Fibroblast of skin of left biceps (primary cell): ENCODE measurements around the gene ZNF736.
"Not testable (repeated sequence)": the region's sequence is repeated elsewhere in the genome, so short reads cannot be mapped to it uniquely, and the experiment has no call there.

Source experiments
- DNase-seq, 2 experiments: peaks; one replicate each; pipeline ENCODE4 v3.0.0-alpha.2; 2013; ENCODE audit warnings: low read depth in 2 of 2

Gene ZNF736

DNA sequence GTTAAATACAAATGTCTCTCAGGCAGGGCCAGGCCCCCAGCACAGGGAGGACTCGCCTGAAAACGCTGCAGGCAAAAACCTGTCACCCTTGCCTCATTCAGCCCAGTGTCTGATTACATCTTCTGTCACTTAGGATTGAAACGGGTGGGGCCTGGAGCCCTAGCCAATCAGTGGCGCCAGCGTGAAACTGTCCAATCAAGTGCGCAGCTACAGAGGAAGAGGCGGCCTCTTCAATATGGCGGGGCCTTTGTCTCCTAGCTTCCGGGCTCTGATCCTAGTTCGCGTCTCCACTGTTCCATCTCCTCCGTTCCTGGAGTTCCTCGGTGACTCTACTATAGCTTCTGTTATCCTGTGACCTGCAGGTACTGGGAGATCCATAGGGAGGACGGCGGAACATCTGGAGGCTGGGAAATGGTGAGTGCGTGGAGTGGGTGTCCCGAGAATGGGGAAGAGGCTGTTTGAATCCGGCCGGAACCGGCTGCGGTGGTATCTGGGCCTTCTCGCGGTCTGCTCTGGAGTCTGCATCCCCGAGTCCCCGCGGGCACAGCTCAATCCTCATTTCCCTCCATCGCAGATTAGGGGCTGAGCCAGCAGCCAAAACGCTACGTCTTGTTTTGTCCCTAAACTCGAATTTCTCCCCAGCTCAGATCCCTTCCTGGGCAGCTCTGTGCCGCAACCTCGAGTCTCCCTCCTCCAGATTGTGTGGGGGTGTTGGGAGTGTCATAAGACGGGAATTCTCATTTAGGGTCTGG, at the start of gene ZNF736:
Gene ZNF736 (plus strand): TSS at position 222 of the 752 bp plus-strand sequence. CDS start 190 bp downstream, at position 412.
- peak; percentile 80 to 82 for DNase-seq

DNA sequence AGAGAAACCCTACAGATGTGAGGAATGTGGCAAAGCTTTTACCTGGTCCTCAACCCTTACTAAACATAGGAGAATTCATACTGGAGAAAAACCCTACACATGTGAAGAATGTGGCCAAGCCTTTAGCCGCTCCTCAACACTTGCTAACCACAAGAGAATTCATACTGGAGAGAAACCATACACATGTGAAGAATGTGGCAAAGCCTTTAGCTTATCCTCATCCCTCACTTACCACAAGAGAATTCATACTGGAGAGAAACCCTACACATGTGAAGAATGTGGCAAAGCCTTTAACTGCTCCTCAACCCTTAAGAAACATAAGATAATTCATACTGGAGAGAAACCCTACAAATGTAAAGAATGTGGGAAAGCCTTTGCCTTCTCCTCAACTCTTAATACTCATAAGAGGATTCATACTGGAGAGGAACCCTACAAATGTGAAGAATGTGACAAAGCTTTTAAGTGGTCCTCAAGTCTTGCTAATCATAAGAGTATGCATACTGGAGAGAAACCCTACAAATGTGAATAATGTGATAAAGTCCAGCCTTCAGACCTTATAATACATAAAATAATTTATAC, 47.3 kb upstream of the ZNF736 start:
- DNase-seq: no peak

DNA sequence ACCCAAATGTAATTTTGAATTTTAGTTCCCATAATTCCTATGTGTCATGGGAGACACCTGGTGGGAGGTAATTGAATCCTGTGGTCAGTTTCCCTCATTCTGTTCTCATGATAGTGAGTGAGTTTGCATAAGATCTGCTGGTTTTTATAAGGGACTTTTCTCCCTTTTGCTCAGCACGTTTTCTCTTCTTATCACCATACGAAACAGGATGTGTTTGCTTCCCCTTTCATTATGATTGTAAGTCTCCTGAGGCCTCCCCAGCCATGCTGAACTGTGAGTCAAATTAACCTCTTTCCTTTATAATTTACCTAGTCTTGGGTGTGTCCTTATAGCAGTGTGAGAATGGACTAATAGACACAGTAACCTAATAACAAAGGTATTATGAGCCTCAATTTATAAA, 36.1 kb upstream of the ZNF736 start:
- no peak for DNase-seq

DNA sequence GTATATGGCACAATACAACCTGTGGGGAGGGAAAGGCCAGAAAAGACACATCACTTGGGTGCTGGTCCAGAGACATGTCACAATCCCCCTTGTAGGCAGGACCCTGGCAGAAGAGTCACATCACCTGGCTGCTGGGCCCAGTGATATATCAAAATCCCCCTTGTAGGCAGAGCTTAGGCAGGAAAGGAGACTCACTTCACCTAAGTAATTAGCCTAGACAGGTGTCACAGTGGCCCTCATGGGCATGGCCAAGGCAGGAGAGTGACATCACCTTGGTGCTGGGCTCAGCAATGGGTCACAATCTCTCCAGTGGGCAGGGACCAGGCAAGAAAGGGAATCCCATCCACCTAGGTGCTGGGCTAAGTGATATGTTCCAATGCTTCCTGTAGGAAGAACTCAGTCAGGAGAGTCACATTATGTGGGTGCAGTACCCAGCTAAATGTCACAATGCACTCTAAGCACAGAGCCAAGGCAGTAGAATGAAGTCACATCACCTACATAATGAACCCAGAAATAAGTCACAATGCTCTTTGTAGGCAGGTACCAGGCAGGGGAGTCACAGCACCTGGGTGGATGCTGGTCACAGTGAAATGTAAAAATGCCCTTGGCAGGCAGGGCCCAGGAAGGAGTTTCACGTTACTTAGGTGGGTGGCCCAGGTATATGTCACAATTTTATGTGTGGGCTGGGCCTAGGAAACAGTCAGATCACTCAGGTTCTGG, 18.9 kb upstream of the ZNF736 start:
- DNase-seq: no peak

DNA sequence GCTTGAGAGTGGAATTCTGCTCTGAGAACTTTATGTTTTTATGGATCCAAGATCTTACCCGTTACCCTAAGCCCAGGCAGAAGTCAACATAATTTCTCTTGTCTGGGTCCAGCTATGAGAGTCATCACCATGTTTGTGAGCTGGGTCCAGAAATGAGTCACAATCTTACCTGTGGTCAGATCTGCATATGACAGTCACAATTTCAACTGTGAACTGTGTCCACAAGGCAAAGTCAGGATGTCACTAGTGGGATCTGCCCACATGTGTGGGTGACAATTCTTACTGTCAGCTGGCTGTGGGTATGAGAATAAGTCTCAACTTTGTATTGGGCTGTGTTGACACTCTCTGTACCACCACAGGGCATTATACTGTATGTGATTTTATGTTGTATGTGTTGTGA, 16.3 kb upstream of the ZNF736 start:
- not testable (repeated sequence) for DNase-seq

DNA sequence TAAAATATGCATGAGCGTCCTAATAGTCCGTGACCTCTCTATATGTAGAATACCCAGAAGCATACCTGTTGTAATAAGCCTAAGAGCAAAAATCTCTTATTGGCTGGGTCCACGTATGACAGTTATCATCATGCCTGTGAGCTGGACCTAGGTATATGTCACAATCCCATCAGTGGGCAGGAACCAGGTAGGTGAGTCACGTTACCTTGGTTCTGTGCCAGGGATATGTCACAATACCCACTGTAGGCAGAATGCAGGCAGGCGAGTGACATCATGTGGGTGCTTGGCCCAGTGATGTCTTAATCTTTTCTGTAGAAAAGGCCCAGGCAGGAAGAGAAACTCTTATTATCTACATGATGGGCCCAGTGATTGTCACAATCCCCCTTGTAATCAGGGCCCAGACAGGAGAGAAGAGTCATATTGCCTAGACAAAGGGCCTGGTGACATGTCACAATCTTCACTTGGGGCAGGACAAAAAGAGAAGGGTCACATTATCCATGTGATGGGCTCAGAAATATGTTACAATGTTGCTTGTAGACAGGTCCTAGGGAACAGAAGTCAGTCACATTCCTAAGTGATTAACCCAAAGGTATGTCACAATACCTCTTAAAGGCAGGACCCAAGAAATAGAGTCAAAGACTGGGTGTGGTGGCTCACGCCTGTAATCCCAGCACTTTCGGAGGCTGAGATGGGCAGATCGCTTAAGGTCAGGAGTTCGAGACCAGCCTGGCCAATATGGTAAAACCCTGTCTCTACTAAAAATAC, 12.9 kb upstream of the ZNF736 start:
- DNase-seq: no peak

DNA sequence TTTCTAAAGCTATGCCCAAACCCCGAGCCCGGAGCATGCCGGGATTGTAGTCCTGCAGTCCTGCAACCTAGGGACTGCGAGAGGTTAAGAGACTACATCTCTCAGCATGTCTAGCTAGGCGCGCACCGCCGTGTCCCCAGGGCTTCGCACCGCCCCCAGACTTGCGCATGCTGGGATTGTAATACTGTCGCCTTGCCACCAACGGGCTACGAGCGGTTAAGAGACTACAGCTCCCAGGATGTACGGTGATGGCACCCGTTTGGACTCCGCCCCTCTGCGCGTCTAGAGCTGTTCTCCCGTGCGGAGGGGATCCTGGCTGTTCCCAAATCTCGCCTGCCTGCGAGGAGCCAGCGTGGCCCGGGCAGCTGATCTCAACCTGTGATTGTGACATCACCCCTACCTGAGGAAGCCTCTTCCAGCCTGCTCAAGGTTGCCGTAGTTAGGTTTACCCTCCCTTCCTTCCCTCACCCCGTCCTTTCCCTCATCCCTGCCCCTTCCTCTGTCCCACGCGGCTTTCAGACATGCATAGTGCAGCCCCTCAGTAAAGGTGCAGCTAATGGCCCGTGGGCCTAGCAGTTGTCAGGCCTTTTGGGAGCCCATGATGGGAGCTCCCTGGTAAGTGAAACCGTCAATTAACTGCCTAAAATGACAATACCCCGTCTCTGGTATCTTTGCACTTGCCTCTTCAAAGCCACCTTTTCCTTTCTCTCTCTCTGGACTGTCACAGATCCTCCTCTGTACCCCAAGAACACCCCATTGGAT, 6.3 kb upstream of the ZNF736 start:
- peak; percentile 59 to 61 for DNase-seq

DNA sequence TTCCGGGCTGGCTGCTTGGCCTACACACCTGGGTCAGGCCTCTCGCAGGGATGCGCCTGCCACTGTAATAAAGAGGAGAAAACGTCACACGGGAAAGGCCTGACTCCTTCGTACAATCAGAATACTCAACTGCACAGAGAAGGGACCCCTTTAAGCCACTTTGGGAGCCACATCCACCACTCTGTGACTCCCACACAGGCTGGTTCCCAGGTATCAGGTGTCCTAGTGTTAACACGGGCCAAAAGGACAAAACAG, 5.8 kb upstream of the ZNF736 start:
- DNase-seq: no peak

DNA sequence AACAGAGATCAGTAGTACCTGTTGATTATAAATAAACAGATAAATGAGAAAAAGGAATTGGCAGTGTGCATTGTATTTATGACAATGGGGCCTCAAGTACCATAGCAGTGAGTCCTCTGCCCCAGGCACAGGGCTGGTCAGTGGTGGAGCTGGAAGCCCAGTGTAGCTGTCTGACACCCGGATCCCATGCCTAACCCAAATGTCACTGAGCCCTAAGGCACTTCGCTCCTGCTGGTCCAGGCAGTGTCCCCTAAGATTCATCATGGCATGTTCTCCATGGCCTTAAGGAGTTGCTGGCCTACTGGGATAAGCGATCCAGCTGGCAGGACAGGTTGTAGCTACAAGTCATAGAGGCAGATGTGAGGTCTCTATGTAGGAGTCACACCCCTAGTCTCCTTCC, 3.3 kb upstream of the ZNF736 start:
- no peak for DNase-seq

DNA sequence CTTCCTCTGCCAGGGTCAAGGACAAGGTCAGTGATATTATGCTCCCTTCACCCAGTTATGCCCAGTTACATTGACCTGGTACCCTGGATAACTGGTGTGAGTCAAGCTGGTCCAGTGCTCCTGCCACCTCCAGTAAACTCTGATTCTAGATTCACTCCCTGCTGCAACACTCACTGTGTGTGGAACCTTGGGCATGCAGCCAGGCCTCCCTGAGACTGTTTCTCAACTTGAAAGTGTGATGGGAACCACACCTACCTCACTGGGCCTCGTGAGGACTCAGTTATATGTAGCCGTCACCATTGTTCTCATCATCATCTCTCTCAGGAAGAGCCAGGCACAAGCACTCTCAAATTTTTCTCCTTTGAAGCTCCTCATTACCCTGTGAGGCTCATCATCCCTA, 935 bp upstream of the ZNF736 start:
- DNase-seq: no peak

DNA sequence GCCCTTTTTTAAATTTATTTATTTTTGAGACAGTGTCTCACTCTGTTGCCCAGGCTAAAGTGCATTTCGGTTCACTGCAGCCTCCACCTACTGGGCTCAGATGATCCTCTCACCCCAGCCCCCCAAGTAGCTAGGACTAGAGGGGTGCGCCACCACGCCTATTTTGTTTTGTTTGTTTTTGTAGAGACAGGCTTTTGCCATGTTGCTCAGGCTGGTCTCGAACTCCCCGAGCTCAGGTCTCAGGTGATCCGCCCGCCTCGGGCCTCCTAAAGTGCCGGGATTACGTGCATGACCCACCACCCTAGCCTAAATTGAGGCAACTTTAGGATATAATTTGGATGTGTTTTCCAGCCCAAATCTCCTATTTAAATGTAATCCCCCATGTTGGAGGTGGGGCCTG, 805 bp downstream of the ZNF736 start:
- DNase-seq: no peak

DNA sequence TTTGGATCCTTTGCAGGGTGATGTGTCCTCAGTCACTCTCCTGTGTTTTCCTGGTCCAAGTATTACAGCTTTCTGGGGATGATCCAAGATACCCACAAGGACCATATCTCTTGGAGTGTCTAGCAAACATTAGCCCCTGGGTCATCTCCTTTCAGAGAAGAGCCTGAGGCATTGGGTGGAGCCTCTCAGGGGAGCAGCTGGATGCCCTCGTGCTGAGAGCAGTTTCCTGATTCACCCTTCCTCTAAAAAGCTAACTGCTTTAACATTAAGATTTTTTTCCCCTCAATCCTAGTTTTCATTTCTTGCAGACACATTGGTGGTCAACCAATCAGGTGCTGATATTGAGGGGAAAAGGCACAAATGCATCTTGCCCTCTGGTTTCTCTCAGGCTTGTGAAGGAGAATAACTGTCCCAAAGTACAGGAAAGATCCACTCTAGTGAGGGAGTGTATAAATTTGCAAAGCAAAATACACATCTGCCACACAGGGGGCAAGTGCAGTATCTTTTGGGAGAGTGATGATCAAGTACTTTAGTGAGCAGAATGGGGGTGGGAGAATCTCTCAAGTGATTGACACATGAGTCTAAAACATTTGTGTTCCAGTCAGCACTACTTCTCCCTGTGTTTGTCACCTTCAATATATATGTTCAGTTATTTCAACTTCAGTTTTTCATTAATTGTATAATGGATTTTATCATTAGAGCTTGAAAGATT, 2.4 kb downstream of the ZNF736 start:
- not testable (repeated sequence) for DNase-seq

DNA sequence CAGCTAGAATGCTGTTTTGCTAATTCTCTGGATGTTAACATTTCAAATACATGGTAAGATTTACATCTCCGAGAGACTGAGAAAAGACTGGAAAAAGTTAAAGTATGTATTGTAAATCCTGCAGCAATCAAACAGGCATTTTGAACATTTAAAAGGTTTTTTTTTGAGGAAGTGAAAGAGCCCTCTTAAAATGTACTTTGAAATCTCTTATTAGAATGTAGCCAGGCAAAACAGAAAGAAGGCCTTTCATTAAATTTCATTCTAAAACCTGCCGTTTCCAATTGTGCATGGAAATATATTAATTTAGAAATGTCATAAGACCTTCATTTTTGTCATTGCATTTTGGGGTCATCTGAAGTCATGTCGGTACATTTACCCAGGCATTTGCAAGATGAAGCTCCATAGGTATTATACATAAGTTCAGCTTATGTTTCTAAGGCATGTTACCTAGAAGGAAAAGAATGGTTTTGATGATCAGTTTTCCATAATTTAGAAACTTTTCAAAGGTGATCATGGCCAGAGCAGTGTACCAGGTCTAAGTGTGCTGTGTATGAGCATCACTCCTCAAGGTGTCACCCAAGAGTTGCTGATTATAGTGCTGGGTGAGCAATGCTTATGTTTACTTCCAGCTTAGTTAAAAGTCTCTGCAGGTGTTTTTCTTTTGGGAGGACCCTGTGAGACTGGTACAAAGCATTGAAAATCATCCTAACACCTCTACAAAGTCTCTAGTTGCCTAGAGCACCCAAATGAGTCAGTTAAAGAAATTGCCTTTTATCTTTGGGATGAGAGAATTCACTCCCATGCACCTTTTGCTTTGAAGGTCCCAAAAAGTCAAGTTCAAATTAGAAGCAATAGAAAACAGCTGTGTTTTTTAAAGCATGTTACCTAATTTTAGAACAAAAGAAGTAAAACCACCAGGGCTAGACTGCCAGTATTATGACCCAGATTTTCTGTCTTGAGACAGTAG, 7.1 kb downstream of the ZNF736 start:
- no peak for DNase-seq

DNA sequence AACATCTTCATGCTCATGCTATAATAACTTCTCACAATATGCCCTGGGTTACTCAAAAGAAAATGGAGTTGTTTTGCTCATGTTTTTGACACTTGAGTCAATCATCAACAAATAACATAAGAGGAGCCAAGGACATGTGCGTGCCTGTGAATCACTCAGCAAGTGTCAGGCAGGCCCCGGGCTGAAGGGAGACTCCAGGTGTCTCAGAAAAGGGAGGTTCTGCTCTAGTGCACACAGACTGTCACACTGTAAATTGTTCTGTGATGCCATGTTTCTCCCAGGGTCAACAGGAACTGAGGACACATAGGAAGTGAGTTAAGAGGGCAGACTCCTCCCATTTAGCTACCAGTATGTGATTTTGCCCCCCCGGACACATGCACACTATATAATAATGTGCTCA, 10.4 kb downstream of the ZNF736 start:
- not testable (repeated sequence) for DNase-seq

DNA sequence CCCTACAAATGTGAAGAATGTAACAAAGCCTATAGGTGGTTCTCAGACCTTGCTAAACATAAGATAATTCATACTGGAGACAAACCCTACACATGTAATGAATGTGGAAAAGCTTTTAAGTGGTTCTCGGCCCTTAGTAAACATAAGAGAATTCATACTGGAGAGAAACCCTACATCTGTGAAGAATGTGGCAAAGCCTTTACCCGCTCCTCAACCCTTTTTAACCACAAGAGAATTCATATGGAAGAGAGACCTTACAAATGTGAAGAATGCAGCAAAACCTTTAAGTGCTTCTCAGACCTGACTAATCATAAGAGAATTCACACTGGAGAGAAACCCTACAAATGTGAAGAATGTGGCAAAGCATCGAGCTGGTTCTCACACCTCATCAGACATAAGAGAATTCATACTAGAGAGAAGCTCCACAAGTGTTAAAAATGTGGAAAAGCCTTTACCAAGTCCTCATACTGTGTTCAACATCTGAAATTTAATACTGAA, 35.0 kb downstream of the ZNF736 start:
- not testable (repeated sequence) for DNase-seq

DNA sequence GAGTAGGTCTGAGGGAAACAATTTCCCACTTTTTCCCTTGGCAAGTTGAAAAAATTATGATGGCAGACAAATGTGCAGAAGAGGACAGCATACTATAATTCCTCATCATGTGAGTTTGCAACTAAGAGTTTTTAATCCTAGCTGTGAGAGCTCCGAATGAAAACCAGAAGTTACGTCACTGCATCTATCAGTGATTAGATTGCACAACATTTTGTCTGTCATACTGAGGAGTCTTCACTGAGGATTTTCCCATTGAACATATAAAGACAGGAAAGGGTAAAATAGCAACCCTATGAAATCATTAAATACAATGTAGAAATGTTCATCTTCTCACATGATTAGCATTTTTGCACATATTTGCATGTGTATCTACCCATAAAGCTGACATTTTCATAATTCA, 45.8 kb downstream of the ZNF736 start:
- DNase-seq: no peak

DNA sequence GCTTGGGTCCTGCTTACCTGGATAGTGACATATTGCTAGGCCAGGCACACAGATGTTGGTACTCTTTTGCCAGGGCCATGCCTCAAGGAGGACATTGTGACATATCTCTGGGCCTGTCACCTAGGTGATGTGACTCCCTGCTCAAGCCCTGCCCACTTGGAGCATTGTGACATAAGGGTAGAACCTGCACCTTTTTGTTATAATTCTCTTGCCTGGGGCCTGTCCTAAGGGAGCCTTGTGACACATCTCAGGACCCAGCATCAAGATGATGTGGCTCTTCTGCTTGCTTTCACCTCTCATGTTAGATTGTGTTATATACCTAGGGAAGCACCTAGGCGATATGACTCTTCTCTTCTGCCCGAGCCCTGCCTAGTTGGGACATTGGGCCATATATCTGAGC, 57.4 kb downstream of the ZNF736 start:
- DNase-seq: no peak

DNA sequence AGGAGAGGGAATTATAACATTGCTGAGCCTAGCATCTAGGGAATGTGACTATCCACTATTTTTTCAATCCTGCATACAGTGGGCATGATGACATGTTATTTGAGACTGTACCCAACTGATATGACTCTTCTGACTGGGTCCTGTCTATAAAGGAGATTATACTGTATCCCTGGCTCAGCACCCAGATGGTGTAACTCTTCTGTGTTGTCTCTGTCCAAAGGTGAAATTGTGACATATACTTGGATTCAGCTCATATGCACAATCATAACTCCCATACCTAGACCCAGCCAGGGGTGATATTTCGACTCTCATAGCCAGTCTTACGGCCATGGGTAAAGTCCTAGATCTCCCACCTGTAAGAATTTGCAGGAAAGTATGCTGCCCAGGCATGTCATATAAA, 59.3 kb downstream of the ZNF736 start:
- no peak for DNase-seq

DNA sequence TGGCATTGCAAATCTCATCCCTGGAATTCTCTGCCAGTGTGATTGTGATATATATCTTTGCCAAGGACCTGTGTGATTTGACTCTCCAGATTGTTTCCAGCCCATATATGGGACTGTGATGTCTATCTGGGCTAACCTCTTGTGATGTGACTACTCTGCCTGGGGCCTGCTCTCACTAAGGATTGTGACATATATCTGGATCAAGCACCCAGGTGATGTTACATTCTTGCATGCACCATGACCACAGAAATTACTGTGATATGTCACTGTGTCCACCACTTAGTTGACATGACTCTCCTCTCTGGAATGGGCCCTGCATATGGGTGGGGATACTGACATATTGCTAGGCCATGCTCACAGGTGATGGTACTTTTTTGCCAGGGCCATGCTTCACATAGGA, 86.6 kb downstream of the ZNF736 start:
- no peak for DNase-seq
